SK-N-MC (cell line): ENCODE measurements around the gene IGSF9B.

Experiments used
- DNase-seq: peaks from one replicate; pipeline ENCODE4 v3.0.0-alpha.2; 2011; ENCODE audit warnings: low read depth, low spot score
- H3K27ac ChIP-seq: fragments of 200-600 bp; sonication (generic); 2 replicates; pipeline ENCODE4 v1.5.1; 2016; ENCODE audit warnings: mixed run types
- H3K36me3 ChIP-seq: fragments of 200-600 bp; sonication (generic); 2 replicates; pipeline ENCODE4 v1.6.1; 2017; ENCODE audit warnings: antibody characterized with exemption, low read length, mixed read lengths; ENCODE audit not compliant: insufficient read depth
- H3K4me3 ChIP-seq: fragments of 200-600 bp; sonication (generic); 2 replicates; pipeline ENCODE4 v1.5.1; 2016
- H3K9ac ChIP-seq: fragments of 200-600 bp; sonication (generic); 2 replicates; pipeline ENCODE4 v1.8.0; 2017; ENCODE audit warnings: mixed run types, mixed read lengths; ENCODE audit not compliant: insufficient read length
- H3K9me3 ChIP-seq: fragments of 200-600 bp; sonication (generic); 2 replicates; pipeline ENCODE4 v1.6.1; 2017; ENCODE audit warnings: low read depth, mild to moderate bottlenecking, antibody characterized with exemption, low read length, moderate library complexity, mixed read lengths
- EZH2 ChIP-seq: fragments of 200-600 bp; sonication (generic); IDR thresholded peaks from one replicate; pipeline ENCODE4 v1.6.1; 2017; ENCODE audit warnings: antibody characterized with exemption
- FOXP2 ChIP-seq: optimal IDR thresholded peaks from 2 replicates; pipeline ENCODE3; 2011; ENCODE audit warnings: mild to moderate bottlenecking, moderate library complexity; ENCODE audit not compliant: insufficient read depth; ENCODE audit errors: extremely low read length, control extremely low read depth
- POLR2AphosphoS5 ChIP-seq: IDR thresholded peaks from 2 replicates; pipeline ENCODE4 v1.6.1; 2012; ENCODE audit warnings: mild to moderate bottlenecking, low read depth, low read length, borderline replicate concordance

The IGSF9B gene

GRCh38 chr11:133903875-133904817 lies 52.6 kb downstream of the IGSF9B start:
- H3K4me3 ChIP-seq: no peak overlapping the region
- no peak for DNase-seq
- H3K9ac ChIP-seq: no peak overlapping the region
- no peaks in the 10 kb centered on the region for H3K36me3 ChIP-seq
- no peak for TF ChIP-seq EZH2
- TF ChIP-seq POLR2AphosphoS5: no peak
- TF ChIP-seq FOXP2: no peak
- no peaks in the 10 kb centered on the region for H3K9me3 ChIP-seq
- H3K27ac ChIP-seq: no peak overlapping the region

GRCh38 chr11:133903056-133903455 lies 53.7 kb downstream of the IGSF9B start:
- DNase-seq: no peak
- H3K9ac ChIP-seq: no peak overlapping the region
- no peaks in the 10 kb centered on the region for H3K9me3 ChIP-seq
- no peak overlapping the region for H3K27ac ChIP-seq
- H3K36me3 ChIP-seq: no peaks in the 10 kb centered on the region
- no peak overlapping the region for H3K4me3 ChIP-seq
- TF ChIP-seq POLR2AphosphoS5 (no peak), EZH2 (no peak), FOXP2 (no peak)

GRCh38 chr11:133902506-133902905 lies 54.3 kb downstream of the IGSF9B start:
- no peak for TF ChIP-seq FOXP2
- no peak for TF ChIP-seq EZH2
- TF ChIP-seq POLR2AphosphoS5: no peak
- no peak overlapping the region for H3K4me3 ChIP-seq
- no peaks in the 10 kb centered on the region for H3K36me3 ChIP-seq
- H3K27ac ChIP-seq: no peak overlapping the region
- DNase-seq: no peak
- H3K9ac ChIP-seq: no peak overlapping the region
- H3K9me3 ChIP-seq: no peaks in the 10 kb centered on the region

- Histone ChIP-seq H3K27ac (no peak overlapping the region), H3K9me3 (no peaks in the 10 kb centered on the region), H3K36me3 (no peaks in the 10 kb centered on the region), H3K4me3 (no peak overlapping the region), H3K9ac (no peak overlapping the region)
- TF ChIP-seq EZH2 (no peak), POLR2AphosphoS5 (no peak), FOXP2 (no peak)
- DNase-seq: no peak
Observed at GRCh38 chr11:133901999-133902398, 54.8 kb downstream of the IGSF9B start.

- no peak for TF ChIP-seq POLR2AphosphoS5
- TF ChIP-seq EZH2: no peak
- TF ChIP-seq FOXP2: no peak
- H3K36me3 ChIP-seq: no peaks in the 10 kb centered on the region
- DNase-seq: no peak
- H3K9ac ChIP-seq: no peak overlapping the region
- H3K27ac ChIP-seq: no peak overlapping the region
- no peaks in the 10 kb centered on the region for H3K9me3 ChIP-seq
- no peak overlapping the region for H3K4me3 ChIP-seq
Observed at GRCh38 chr11:133901316-133901715, 55.5 kb downstream of the IGSF9B start.

- Histone ChIP-seq H3K36me3 (no peaks in the 10 kb centered on the region), H3K9ac (no peak overlapping the region), H3K9me3 (no peaks in the 10 kb centered on the region), H3K27ac (no peak overlapping the region), H3K4me3 (no peak overlapping the region)
- TF ChIP-seq POLR2AphosphoS5 (no peak), FOXP2 (no peak), EZH2 (no peak)
- DNase-seq: no peak
Observed at GRCh38 chr11:133900176-133901105, 56.3 kb downstream of the IGSF9B start.

GRCh38 chr11:133898770-133899115 lies 58.0 kb downstream of the IGSF9B start:
- no peaks in the 10 kb centered on the region for H3K9me3 ChIP-seq
- no peaks in the 10 kb centered on the region for H3K36me3 ChIP-seq
- H3K27ac ChIP-seq: no peak overlapping the region
- H3K4me3 ChIP-seq: no peak overlapping the region
- no peak overlapping the region for H3K9ac ChIP-seq
- TF ChIP-seq POLR2AphosphoS5 (no peak), EZH2 (no peak), FOXP2 (no peak)
- no peak for DNase-seq

GRCh38 chr11:133898031-133898769 lies 58.6 kb downstream of the IGSF9B start:
- no peak overlapping the region for H3K4me3 ChIP-seq
- no peak for TF ChIP-seq EZH2
- TF ChIP-seq FOXP2: no peak
- TF ChIP-seq POLR2AphosphoS5: no peak

More at GRCh38 chr11:133898031-133898769, 58.6 kb downstream of the IGSF9B start:
- no peaks in the 10 kb centered on the region for H3K9me3 ChIP-seq
- no peak overlapping the region for H3K27ac ChIP-seq
- no peaks in the 10 kb centered on the region for H3K36me3 ChIP-seq
- no peak overlapping the region for H3K9ac ChIP-seq
- DNase-seq: no peak
